Central memory CD8-positive, alpha-beta T cell (primary cell): ENCODE data around the gene TRIM15.

Source experiments
- ATAC-seq: fragments of 150-1000 bp; cut with Tn5 transposase; replicated peaks from 2 replicates; pipeline ENCODE4 v1.10.0; 2022; ENCODE audit warnings: mild to moderate bottlenecking, moderate FRiP score, moderate number of reproducible peaks; ENCODE audit not compliant: poor library complexity, severe bottlenecking; ENCODE audit errors: extremely low read depth
- DNase-seq, 2 donors: peaks; one replicate each; pipeline ENCODE4 v3.0.0; 2021; ENCODE audit warnings: low spot score in 2 of 2
- H3K27ac Mint-ChIP-seq: one replicate; pipeline ENCODE4 v1.8.0; 2022; ENCODE audit warnings: low read depth, mild to moderate bottlenecking, moderate library complexity, mixed read lengths
- H3K27me3 Mint-ChIP-seq: one replicate; pipeline ENCODE4 v1.8.0; 2022; ENCODE audit warnings: mixed read lengths
- H3K36me3 Mint-ChIP-seq: one replicate; pipeline ENCODE4 v1.8.0; 2022; ENCODE audit warnings: mild to moderate bottlenecking, moderate library complexity, mixed read lengths; ENCODE audit not compliant: insufficient read depth
- H3K4me1 Mint-ChIP-seq: one replicate; pipeline ENCODE4 v1.8.0; 2022; ENCODE audit warnings: mixed read lengths
- H3K4me3 Mint-ChIP-seq: one replicate; pipeline ENCODE4 v1.8.0; 2022; ENCODE audit warnings: mild to moderate bottlenecking, moderate library complexity, mixed read lengths
- H3K9me3 Mint-ChIP-seq: one replicate; pipeline ENCODE4 v1.8.0; 2022; ENCODE audit warnings: mixed read lengths

The TRIM15 gene

GRCh38 chr6:30175765-30176164, 12.4 kb downstream of the TRIM15 start:
- H3K36me3 Mint-ChIP-seq, result no peaks in the 10 kb centered on the region
- peaks cover 6% of the 10 kb centered on the region for H3K9me3 Mint-ChIP-seq
- H3K4me1 Mint-ChIP-seq, result no peaks in the 10 kb centered on the region
- H3K27ac Mint-ChIP-seq, result no peak overlapping the region
- no peak overlapping the region for H3K4me3 Mint-ChIP-seq
- H3K27me3 Mint-ChIP-seq, result peaks cover 84% of the 10 kb centered on the region
- ATAC-seq, result no peak
- no peak for DNase-seq

- Mint-ChIP-seq H3K9me3 (peaks cover 6% of the 10 kb centered on the region), H3K4me1 (no peaks in the 10 kb centered on the region), H3K4me3 (no peak overlapping the region), H3K36me3 (peaks cover 2% of the 10 kb centered on the region), H3K27ac (no peak overlapping the region), H3K27me3 (peaks cover 57% of the 10 kb centered on the region)
- DNase-seq (no peak), ATAC-seq (no peak)
These were observed 15.5 kb downstream of the TRIM15 start for GRCh38 chr6:30178837-30179236.

- DNase-seq (no peak), ATAC-seq (no peak)
- no peak overlapping the region for H3K27ac Mint-ChIP-seq
- H3K4me1 Mint-ChIP-seq, result peaks cover 5% of the 10 kb centered on the region
- no peak overlapping the region for H3K4me3 Mint-ChIP-seq
- H3K27me3 Mint-ChIP-seq, result peaks cover 47% of the 10 kb centered on the region
- peaks cover 6% of the 10 kb centered on the region for H3K9me3 Mint-ChIP-seq
- peaks cover 15% of the 10 kb centered on the region for H3K36me3 Mint-ChIP-seq
These were observed 16.8 kb downstream of the TRIM15 start for GRCh38 chr6:30180145-30180544.

DNA sequence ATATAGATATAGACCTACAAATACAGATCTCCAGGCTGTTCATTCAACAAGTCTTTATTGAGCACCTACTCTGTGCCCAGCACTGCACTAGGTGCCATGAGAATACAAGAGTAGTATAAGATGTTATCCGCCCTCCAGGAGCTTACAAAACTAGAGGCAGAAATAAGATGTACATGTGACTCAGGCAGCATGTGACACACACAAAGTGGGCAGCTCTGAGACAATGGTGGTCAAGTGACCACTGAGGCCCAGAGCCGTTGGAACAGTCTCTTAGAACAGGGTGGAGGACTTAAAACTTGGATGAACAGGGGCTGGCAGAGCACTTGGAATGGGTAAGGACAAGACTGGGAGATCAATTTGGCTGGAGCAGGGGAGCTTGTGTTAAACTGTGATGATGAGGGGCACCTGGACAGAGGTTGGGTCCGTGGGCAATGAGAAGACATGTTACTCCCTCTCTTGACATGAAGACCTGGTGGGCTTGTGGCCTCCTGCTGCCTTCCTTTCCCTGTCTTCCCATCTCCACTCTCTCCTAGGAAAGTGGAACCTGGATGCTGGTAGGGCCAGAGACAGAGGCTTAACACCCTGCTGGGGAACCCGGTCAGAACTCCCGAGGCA, 21.2 kb downstream of the TRIM15 start:
- Mint-ChIP-seq H3K4me1 (peaks cover 5% of the 10 kb centered on the region), H3K36me3 (peaks cover 52% of the 10 kb centered on the region), H3K4me3 (no peak overlapping the region), H3K27ac (peak overlapping the region; percentile 30), H3K27me3 (peaks cover 4% of the 10 kb centered on the region), H3K9me3 (peaks cover 1% of the 10 kb centered on the region)
- no peak for DNase-seq
- no peak for ATAC-seq

- Mint-ChIP-seq H3K36me3 (peaks cover 65% of the 10 kb centered on the region), H3K4me1 (peaks cover 5% of the 10 kb centered on the region), H3K4me3 (no peak overlapping the region), H3K27me3 (no peaks in the 10 kb centered on the region), H3K27ac (peak overlapping the region; percentile 55), H3K9me3 (no peaks in the 10 kb centered on the region)
- DNase-seq, result no peak
- no peak for ATAC-seq
These were observed 22.6 kb downstream of the TRIM15 start for GRCh38 chr6:30185846-30186484.

DNA sequence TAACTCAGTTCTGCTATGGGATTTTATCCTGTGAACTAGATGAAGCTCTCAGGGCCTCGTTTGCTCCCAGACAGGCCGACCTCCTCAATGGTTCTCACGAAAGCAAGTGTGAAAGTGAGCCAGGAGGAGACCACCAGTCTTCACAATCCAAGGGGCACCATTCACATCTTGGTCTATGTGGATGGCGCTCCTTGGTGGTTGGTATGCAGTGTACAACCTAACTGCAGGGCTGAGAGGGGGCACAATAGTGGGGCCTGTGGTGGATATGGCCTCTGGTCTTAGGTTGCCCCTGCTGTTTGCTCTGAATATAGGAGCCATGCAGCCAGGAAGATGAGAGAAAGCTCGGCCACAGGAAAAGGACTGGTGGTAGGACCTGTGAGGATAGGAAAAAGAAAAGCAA, 25.2 kb downstream of the TRIM15 start:
- no peak overlapping the region for H3K27ac Mint-ChIP-seq
- H3K36me3 Mint-ChIP-seq, result peaks cover 78% of the 10 kb centered on the region
- H3K4me3 Mint-ChIP-seq, result no peak overlapping the region
- peaks cover 5% of the 10 kb centered on the region for H3K4me1 Mint-ChIP-seq
- DNase-seq, result no peak
- H3K9me3 Mint-ChIP-seq, result no peaks in the 10 kb centered on the region
- no peak for ATAC-seq
- H3K27me3 Mint-ChIP-seq, result no peaks in the 10 kb centered on the region

DNA sequence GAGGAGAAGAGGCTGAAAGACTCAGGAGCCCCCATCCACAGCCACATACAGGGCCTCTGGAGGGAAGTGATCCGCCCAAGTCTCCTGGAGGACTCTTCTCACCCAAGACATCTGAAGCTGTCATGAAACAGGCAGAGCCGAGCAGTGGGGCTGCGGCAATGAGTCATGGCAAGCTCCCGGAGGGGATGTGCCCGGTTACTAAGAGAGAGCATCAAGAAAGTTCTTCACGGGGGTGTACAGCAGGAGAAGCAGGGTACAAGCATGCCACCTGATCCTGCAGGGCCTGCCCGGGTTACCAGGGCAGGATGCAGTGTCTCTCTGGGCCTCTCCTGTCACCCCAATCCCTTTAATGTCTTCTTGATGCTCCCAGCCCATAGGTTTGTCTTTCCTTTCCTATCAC, 28.7 kb downstream of the TRIM15 start:
- Mint-ChIP-seq H3K27me3 (no peaks in the 10 kb centered on the region), H3K4me3 (no peak overlapping the region), H3K9me3 (no peaks in the 10 kb centered on the region), H3K27ac (peak overlapping the region; percentile 87), H3K36me3 (peaks cover 63% of the 10 kb centered on the region), H3K4me1 (peaks cover 13% of the 10 kb centered on the region)
- ATAC-seq, result no peak
- DNase-seq, result no peak

DNA sequence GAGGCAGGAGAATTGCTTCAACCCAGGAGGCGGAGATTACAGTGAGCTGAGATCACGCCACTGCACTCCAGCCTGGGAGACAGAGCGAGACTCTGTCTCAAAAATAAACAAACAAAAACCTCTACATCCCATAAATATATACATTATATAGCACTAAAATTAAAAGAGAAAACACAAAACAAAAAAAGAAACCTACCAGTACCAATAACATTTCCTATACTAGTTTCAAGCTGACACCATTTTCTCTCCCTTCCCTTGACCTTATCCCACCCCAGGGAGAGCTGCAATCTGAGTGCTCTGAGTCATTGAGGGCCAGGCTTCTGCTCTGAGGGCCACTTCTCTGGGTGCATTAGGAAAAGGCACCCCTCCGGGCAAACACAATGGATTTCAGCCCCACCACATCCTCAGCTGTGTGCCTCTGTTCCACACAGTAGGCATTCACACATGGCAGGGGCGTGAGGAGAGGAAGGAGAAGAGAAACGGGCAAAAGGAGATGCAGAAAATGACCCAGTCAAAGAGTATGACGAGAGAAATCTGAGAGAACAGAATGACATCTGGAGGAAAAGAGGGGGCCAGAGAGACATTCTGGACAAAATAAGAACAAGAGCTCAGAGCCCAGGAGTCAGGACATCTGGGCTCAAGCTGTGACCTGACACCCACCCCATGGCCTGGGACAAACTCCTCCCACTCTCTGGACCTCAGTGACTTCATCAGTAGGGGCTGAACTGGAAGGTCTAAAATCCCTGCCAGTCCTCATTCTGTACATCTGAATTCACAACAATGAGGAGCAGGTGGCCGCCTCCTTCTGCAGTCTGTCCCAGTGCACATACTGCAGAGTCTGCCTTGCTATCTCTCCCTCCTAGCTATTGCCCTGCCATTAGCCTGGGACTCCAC, 31.7 kb downstream of the TRIM15 start:
- H3K27me3 Mint-ChIP-seq, result no peaks in the 10 kb centered on the region
- DNase-seq (no peak), ATAC-seq (no peak)
- peaks cover 52% of the 10 kb centered on the region for H3K36me3 Mint-ChIP-seq
- H3K4me3 Mint-ChIP-seq, result no peak overlapping the region
- H3K9me3 Mint-ChIP-seq, result no peaks in the 10 kb centered on the region
- H3K4me1 Mint-ChIP-seq, result peaks cover 25% of the 10 kb centered on the region
- peak overlapping the region; percentile 41 for H3K27ac Mint-ChIP-seq

DNA sequence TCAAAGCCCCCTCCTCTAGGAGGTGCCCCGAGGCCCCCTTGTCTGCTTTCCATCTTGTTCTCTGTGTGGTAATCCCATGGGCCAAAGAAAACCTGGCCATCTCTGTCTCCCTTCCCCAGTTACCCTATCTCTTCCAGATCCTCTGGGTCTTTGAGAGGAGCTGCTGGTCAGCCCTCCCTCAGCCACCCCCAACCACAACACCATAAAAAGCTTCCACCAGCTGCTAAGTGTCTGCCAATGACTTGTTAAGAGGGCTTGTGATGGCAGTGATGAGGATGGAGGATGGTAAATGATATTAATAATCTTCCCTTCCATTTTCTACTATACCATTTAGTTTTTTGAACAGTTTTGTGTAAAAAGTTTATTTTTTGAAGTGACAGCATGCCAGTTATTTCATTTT, 32.6 kb downstream of the TRIM15 start:
- H3K27me3 Mint-ChIP-seq, result no peaks in the 10 kb centered on the region
- H3K27ac Mint-ChIP-seq, result peak overlapping the region; percentile 41
- H3K4me3 Mint-ChIP-seq, result no peak overlapping the region
- H3K4me1 Mint-ChIP-seq, result peaks cover 32% of the 10 kb centered on the region
- no peak for DNase-seq
- no peaks in the 10 kb centered on the region for H3K9me3 Mint-ChIP-seq
- peaks cover 45% of the 10 kb centered on the region for H3K36me3 Mint-ChIP-seq
- ATAC-seq, result no peak

DNA sequence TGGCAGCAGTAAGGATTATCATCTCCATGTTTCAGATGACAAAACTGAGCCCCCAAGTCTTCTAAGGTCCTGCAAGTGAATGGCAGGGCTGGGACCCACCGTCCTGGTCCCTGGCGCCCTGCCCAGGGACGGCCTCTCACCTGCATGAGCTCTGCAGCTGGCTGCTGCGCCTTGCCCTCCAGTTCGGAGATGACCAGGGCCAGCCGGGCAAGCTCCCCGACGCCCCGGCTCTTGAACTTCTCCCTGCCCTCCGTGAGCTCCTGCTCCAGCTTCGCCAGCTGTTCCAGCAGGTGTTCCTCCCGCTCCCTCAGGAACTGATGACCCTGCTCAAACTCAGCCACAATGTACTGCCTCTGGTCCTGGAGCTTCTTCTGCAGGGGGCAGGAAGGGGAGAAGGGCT, 33.0 kb downstream of the TRIM15 start:
- Mint-ChIP-seq H3K9me3 (no peaks in the 10 kb centered on the region), H3K27ac (no peak overlapping the region), H3K4me1 (peaks cover 37% of the 10 kb centered on the region), H3K36me3 (peaks cover 43% of the 10 kb centered on the region), H3K27me3 (no peaks in the 10 kb centered on the region), H3K4me3 (no peak overlapping the region)
- ATAC-seq (no peak), DNase-seq (no peak)

- peak overlapping the region; percentile 46 for H3K27ac Mint-ChIP-seq
- H3K4me1 Mint-ChIP-seq, result peaks cover 45% of the 10 kb centered on the region
- peaks cover 43% of the 10 kb centered on the region for H3K36me3 Mint-ChIP-seq
- no peak for ATAC-seq
- no peaks in the 10 kb centered on the region for H3K9me3 Mint-ChIP-seq
- DNase-seq, result no peak
- H3K27me3 Mint-ChIP-seq, result no peaks in the 10 kb centered on the region
- no peak overlapping the region for H3K4me3 Mint-ChIP-seq
These were observed 35.1 kb downstream of the TRIM15 start for GRCh38 chr6:30198166-30199084.
